ENCODE measurements around the gene ARHGAP26. TPM values are rescaled to one million over a fixed set of nuclear protein-coding genes. Genes with fewer than 3 reads are reported as not detected.

ARHGAP26 gene
- polyA plus RNA-seq, 1 donor from 2014 or later = 0.83 TPM

- Histone ChIP-seq H3F3A (ENCODE audit: insufficient read depth, low read length, poor library complexity, severe bottlenecking) (no peaks in the 10 kb centered on the region), H3K27ac (ENCODE audit: low read length) (no peak overlapping the region), H3K9me2 (ENCODE audit: insufficient read depth, low read length) (no peaks in the 10 kb centered on the region), H3K4me2 (ENCODE audit: low read length) (no peak overlapping the region), H4K20me1 (ENCODE audit: insufficient read depth) (no peaks in the 10 kb centered on the region), H3K27me3 (ENCODE audit: insufficient read depth, low read depth, low read length) (no peaks in the 10 kb centered on the region), H3K79me2 (replicated peaks; ENCODE audit: insufficient read depth, low read length) (no peaks in the 10 kb centered on the region), H3K4me3 (ENCODE audit: low read length) (no peak overlapping the region), H3K9me3 (ENCODE audit: low read length) (no peaks in the 10 kb centered on the region), H3K9ac (ENCODE audit: low read length) (no peak overlapping the region), H2AFZ (ENCODE audit: low read depth, low read length) (no peak overlapping the region), H3K36me3 (ENCODE audit: insufficient read depth, low read length) (no peaks in the 10 kb centered on the region)
- TF ChIP-seq RAD21 (conservative IDR thresholded peaks at IDR 0.05) = no peak
- TF ChIP-seq MXI1 (conservative IDR thresholded peaks at IDR 0.05; ENCODE audit: poor library complexity, severe bottlenecking) = no peak
- TF ChIP-seq POLR2AphosphoS5 (IDR thresholded peaks at IDR 0.05) = no peak
- no peak for TF ChIP-seq SMC3 (conservative IDR thresholded peaks at IDR 0.05; ENCODE audit: poor library complexity)
- no peak for TF ChIP-seq TAF1 (IDR thresholded peaks at IDR 0.05; ENCODE audit: low read depth)
- no peak for TF ChIP-seq REST (IDR thresholded peaks at IDR 0.05; ENCODE audit: borderline replicate concordance)
- TF ChIP-seq EZH2 (IDR thresholded peaks at IDR 0.05; ENCODE audit: borderline replicate concordance, insufficient read depth, low read length, poor library complexity, severe bottlenecking) = no peak
- no peak for TF ChIP-seq EP300 (conservative IDR thresholded peaks at IDR 0.05; ENCODE audit: poor library complexity, severe bottlenecking)
- TF ChIP-seq, protein P1, sequence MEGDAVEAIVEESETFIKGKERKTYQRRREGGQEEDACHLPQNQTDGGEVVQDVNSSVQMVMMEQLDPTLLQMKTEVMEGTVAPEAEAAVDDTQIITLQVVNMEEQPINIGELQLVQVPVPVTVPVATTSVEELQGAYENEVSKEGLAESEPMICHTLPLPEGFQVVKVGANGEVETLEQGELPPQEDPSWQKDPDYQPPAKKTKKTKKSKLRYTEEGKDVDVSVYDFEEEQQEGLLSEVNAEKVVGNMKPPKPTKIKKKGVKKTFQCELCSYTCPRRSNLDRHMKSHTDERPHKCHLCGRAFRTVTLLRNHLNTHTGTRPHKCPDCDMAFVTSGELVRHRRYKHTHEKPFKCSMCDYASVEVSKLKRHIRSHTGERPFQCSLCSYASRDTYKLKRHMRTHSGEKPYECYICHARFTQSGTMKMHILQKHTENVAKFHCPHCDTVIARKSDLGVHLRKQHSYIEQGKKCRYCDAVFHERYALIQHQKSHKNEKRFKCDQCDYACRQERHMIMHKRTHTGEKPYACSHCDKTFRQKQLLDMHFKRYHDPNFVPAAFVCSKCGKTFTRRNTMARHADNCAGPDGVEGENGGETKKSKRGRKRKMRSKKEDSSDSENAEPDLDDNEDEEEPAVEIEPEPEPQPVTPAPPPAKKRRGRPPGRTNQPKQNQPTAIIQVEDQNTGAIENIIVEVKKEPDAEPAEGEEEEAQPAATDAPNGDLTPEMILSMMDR (IDR thresholded peaks at IDR 0.05; ENCODE audit: poor library complexity, severe bottlenecking) = no peak
These were observed 29.5 kb upstream of the ARHGAP26 start for GRCh38 chr5:142740474-142741242.

DNA sequence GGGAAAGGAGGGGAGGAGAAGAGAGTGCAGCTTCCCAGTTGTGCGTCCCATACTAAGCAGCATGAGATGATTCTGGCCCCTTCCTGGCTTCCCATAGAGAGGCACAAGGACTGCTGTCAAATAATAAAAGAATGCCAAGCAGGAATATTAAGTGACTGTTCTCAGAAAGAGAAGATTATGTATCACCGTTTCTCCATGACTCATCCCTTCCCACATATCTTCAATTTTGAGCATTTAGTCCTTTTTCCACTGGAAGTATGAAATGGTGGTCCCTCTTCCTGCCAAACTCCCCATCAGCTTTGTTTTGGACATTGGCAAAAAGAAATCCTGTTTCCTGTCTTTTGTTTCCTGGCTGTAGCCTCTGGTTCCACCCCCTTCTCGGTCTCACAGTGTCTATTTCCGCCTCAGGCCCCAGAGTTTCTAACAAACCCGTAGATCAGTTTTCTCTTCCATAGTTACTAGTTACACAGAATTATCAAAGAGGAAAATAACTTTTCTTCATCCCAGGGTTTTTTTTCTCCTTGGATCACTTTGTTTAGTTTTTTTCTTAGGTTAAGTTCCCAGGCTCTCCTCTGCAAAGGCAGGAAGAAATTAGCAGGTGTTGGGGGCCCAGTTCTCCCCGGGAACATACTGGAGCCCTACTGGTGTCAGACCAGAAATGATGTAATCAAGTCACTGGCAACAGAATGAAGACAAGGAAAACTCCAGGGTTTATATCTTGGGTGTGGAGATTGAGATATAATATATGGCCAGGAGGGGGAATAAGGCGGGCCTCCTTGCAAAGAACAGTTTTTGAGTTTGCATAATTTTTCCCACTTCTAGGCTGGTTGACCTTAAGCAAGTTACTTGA is 26.4 kb upstream of the ARHGAP26 start:
- no peaks in the 10 kb centered on the region for H3K36me3 ChIP-seq (ENCODE audit: insufficient read depth, low read length)
- no peak for TF ChIP-seq SMC3 (conservative IDR thresholded peaks at IDR 0.05; ENCODE audit: poor library complexity)
- no peak overlapping the region for H3K27ac ChIP-seq (ENCODE audit: low read length)
- H3K9me2 ChIP-seq (ENCODE audit: insufficient read depth, low read length) = no peaks in the 10 kb centered on the region
- no peaks in the 10 kb centered on the region for H3K9me3 ChIP-seq (ENCODE audit: low read length)
- H3K9ac ChIP-seq (ENCODE audit: low read length) = no peak overlapping the region
- no peak overlapping the region for H3K4me2 ChIP-seq (ENCODE audit: low read length)
- H4K20me1 ChIP-seq (ENCODE audit: insufficient read depth) = no peaks in the 10 kb centered on the region
- H3K4me3 ChIP-seq (ENCODE audit: low read length) = no peak overlapping the region
- H2AFZ ChIP-seq (ENCODE audit: low read depth, low read length) = no peak overlapping the region
- H3K27me3 ChIP-seq (ENCODE audit: insufficient read depth, low read depth, low read length) = no peaks in the 10 kb centered on the region
- H3K79me2 ChIP-seq (replicated peaks; ENCODE audit: insufficient read depth, low read length) = no peaks in the 10 kb centered on the region
- no peaks in the 10 kb centered on the region for H3F3A ChIP-seq (ENCODE audit: insufficient read depth, low read length, poor library complexity, severe bottlenecking)
